GM12873 (cell line): ENCODE measurements around the gene IGF2.

Experiments
- CTCF ChIP-seq: IDR thresholded peaks from 2 replicates; pipeline ENCODE4 v1.5.1; 2012; ENCODE audit warnings: low read depth, mild to moderate bottlenecking, moderate library complexity, low read length, control low read depth; ENCODE audit not compliant: insufficient read depth; ENCODE audit errors: missing control alignments

IGF2 gene

GRCh38 chr11:2091112-2091746 lies 48.0 kb downstream of the IGF2 start:
- no peak for TF ChIP-seq CTCF

GRCh38 chr11:2090172-2091111 lies 48.7 kb downstream of the IGF2 start:
- TF ChIP-seq CTCF: no peak

- no peak for TF ChIP-seq CTCF
Measured at GRCh38 chr11:2089536-2090165, 49.5 kb downstream of the IGF2 start.

GRCh38 chr11:2088746-2089535 lies 50.2 kb downstream of the IGF2 start:
- peak; percentile 21 for TF ChIP-seq CTCF

GRCh38 chr11:2088284-2088683 lies 50.9 kb downstream of the IGF2 start:
- TF ChIP-seq CTCF: no peak

GRCh38 chr11:2086239-2087040 lies 52.7 kb downstream of the IGF2 start:
- TF ChIP-seq CTCF: no peak
